UCSD-AML1 (cell line): ENCODE results near the gene NLN.
"Not testable (repeated sequence)": the region's sequence is repeated elsewhere in the genome, so short reads cannot be mapped to it uniquely, and the experiment has no call there.

Experiments used
- DNase-seq: peaks from one replicate; lab custom pipeline; 2025; ENCODE audit not compliant: unreplicated experiment; lab: John Stamatoyannopoulos, UW

The NLN gene

DNA sequence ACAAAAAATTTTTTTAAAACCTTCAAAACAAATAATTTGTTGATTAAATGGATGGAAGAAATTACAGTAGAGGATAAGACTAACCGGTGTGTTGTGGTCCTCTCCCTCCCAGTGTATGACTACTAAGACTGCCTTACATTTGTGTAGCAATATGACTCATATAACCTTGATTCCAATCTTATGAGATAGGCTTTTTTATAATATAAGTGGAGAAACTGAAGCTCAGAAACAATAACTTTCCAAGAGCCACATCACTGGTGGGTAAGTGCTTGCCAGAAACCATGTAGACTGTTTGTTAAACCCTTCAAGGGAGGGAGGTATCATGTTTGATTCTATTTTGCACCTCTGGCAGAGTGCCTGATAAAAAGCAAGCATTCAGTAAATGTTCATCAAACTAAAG is 47.5 kb downstream of the NLN start:
- DNase-seq = no peak

DNA sequence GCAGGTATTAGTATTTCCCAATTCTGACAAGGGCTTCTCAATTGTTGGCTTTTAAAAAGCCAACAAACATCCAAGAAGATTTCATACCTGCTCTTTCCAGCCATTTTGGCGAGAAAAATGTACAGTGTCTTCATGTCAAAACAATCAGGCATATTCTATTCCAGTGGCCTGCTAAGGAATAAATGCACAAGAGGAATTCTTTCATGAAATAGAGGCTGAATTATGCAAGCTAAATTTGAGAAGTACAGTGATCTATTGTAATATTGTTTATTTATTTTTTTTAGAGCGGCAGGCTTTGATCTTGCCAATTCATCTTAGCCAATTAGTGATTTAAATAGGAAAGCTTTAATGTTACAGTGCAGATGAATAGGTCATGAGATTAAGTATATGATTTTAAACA is 49.3 kb downstream of the NLN start:
- no peak for DNase-seq

DNA sequence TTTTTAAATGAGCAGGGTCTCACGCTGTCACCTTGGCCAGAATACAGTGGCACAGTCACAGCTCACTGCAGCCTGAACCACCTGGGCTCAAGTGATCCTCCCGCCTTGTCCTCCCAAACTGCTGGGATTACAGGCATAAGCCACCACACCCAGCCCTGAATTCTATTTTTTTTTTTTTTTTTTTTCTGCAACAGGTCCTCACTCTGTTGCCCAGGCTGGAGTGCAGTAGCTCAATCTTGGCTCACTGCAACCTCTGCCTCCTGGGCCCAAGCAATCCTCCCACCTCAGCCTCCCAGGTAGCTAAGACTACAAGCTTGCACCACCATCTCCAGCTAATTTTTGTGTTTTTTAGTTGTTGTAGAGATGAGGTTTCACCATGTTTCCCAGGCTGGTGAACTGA is 51.0 kb downstream of the NLN start:
- DNase-seq = not testable (repeated sequence)

DNA sequence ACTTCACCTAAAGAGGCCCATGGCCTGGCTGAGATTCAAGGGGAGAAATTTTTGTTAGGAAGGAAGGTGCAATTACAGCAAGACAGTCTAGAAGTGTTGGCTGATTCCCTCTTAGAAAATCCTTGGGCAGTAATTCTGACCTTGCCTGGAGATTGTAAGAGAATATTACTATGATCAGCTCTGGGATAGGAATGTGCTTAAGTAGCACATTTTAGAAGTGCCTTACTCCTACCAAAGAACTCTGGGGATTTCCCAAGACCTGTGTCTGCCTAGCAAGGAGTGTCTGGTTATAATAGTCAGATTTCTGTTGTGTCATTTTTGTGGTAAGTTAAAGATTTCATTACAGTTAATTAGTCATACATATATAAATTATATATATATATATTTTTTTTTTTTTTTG is 52.3 kb downstream of the NLN start:
- no peak for DNase-seq

DNA sequence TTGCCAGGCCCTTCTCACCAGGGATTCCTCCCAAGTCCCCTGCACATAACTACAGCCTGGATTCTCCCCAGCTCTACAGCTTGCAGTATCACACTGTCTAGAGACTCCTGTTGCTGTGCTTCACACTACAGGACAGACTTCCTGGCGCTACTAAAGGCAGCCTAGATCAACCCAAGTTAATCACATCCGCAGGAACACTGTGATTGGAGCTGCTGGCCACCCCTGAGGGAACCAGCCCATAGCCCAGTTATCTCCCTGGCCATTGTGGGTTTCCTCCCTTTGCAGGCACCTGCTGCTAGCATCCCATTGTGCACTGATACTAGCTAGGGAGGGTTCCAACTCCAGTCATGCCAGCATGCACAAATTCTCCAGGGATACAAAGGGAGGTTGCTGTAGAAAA is 53.5 kb downstream of the NLN start:
- DNase-seq = no peak

DNA sequence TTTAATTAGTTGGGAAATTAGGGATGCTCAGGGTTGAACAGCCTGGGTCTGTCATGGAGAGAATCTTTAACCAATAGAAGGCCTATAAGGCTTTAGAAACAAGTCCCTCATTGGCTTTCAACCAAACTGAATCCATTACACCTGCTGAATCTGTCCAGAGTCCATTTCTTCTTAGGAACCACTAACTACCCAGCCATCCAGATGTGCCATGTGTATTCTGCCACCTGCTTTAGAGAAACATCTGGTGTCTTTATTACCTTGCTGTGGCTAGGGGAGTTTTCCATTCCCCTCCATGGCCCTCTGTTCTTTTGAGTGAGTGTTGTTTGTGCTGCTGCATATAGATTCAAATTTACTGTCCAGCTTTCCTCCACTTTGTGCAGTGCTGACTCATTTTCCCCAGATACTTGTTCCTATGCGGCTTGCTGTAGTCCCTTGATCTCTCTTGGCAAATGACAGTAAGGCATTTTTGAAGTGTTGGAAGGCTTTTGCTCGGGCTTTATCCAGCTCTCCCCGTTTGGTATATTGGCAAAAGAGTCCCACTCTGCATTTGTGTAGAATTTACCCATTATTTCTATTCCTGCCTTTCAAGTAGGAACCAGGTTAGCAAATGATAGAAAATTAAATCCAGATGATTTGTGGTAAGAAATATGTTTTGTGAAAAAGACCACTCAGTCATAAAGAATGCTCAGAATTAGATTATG is 54.6 kb downstream of the NLN start:
- DNase-seq = no peak

DNA sequence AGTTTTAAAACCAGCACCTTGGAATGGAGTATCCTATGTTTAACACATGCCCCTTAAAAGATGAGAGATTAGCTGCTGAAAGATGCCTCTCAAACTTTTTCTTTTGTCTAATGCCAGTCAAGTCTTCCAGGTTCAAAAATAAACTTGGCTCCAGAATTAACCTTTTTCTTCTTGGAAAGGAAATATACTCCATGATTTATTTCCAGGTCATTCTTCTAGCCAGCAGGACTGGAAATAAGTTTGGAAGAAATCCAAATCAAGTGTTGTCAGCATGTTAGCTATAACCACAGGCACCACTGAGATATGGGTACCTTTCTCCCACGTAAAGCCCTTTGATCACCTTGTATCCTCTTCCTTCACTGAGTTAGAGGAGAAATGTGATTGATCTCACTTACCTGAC is 56.1 kb downstream of the NLN start:
- DNase-seq = no peak

DNA sequence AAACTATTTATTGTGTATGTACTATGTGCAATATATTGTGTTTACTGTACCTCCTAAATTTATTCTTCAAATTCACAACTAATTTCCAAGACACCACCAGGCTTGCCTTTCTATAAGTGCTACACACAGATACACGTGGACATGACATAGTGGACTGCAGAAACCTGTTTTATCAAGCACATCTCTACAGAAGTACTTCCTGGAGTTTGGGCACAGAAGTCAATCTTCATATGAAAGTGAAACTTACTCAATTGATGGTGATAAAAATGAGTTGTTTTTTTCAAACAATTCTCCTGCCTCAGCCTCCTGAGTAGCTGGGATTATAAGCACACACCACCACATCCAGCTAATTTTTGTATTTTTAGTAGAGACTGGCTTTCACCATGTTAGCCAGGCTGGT is 57.6 kb downstream of the NLN start:
- no peak for DNase-seq

DNA sequence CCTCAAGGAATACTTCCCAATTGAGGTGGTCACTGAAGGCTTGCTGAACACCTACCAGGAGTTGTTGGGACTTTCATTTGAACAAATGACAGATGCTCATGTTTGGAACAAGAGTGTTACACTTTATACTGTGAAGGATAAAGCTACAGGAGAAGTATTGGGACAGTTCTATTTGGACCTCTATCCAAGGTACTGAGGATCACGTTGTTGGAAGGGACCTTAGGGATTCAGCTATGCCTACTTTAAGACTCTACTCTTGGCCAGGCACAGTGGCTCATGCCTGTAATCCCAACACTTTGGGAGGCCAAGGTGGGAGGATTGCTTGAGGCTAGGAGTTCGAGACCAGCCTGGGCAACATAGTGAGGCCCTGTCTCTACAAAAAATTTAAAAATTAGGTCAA is 66.3 kb downstream of the NLN start:
- DNase-seq = not testable (repeated sequence)

DNA sequence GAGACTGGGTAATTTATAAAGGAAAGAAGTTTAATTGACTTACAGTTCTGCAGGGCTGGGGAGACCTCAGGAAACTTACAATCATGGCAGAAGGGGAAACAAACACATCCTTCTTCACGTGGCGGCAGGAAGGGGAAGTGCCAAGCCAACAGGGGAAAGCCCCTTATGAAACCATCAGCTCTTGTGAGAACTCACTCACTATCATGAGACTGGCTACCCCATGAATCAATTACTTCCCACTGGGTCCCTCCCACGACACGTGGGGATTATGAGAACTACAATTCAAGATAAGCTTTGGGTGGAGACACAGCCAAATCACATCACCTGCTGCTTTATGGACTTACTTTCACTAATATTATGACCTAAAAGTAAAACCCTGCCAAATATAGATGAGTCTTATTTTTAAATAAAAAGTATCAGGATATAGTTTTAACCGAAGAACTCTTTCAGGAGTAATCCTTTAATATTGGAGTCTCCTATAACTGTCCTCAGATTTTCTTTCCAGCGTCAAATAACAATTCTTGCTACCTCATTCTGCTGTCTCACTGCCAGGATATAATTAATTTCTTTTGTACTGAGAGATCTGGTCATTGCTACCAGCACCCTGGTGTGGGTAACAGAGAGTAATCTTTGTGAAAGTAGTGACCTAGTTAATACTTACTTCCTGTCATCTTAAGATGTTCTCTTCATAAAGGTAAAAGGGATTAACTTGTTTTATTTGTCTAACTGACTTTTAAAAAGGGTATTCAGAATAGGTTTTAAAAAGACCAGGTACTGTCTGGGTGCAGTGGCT is 68.6 kb downstream of the NLN start:
- peak; percentile 33 for DNase-seq

DNA sequence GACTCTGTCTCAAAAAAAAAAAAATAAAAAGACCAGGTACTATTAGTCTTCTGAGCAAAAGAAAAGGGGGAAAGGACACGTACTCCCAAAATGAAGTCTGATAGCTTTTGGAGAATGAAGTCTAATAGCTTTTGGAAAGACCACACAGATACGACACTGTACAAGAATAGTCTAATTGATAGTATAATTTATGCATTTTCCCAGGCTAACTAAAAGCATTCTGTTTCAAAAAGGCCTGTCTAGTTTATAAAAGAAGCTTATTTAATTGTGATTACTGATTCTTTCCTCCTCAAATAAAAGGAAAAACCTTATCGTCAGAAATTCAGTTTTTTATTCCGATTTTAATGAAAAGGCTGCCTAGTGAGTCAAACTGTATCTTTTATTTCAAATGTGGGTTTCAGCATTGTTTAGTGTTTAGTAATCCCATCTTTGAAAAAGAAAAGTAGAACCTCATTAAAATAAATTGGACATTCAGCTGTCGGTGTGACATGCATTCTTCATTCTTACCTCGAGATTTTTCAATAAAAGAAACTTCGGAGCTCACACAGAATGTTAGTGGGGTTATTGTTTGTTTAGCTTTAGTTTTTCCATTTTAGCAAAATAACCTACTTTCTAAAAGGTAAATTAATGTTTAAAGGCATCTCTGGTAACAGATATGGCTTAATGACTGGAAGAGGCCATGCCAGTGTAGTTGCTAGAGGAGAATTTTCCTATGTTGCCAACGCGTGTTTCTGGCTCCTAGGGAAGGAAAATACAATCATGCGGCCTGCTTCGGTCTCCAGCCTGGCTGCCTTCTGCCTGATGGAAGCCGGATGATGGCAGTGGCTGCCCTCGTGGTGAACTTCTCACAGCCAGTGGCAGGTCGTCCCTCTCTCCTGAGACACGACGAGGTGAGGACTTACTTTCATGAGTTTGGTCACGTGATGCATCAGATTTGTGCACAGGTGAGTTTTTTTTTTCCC is 70.0 kb downstream of the NLN start:
- no peak for DNase-seq

DNA sequence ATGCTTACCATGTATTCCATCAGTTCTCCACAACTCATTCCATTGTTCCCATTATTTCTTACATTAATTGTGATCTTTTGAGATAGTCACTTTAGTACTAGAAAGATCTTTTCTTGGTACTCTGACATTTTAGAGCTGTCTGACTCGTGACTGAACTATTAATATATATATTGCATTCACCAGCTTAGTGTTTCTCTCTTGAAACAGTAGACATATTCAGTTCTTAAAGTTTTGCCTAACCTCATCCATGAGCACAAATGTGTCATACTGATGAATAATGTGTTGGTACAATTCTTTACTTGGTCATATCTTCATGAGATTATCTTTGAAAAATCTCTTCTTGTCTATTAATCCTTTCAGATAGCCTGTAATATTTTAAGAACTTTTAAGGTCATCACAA is 74.3 kb downstream of the NLN start:
- DNase-seq = no peak

DNA sequence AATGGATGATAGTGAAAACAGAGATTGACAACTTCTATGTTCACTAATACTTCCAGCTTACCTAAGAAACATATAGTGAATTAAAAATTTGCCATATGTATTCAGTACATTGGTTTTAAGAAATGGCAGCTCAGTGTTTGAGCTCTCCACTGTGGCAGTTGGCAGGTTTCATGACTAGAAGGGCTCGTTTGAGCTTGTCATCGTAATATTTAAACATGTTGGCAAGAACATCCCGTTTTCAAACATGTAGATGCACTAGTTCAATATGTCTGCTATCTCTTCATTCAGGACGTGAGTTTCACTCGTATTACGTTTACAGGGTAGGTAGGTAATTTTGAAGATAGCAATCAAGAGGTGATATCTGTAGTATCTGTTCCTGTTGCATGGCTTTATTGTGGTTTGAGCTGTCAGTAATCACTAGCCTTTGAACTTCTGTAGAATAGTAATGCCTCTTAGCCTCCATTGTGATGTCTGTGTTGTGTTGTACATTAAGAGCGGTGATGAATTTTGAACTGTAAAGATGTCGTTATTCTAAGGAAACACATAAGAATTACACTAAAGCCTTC is 74.8 kb downstream of the NLN start:
- DNase-seq = no peak

DNA sequence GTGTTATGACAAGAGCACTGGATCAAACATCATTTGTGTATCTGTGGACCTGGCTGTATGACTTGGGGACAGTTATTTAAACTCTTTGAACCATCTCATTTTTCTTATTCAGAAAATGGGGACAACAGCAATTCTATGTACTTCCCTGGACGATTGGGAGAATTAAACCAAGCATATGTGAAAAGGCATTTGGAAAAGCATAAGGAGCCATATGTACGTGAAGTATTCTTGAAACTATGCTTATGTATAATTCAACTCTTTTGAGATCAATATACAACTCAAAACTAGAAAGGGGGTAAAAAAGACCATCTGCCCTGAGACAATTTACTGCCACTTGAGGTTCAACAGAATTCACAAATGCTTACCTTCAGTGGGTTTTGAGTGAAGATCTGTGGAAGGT is 75.5 kb downstream of the NLN start:
- DNase-seq = no peak

DNA sequence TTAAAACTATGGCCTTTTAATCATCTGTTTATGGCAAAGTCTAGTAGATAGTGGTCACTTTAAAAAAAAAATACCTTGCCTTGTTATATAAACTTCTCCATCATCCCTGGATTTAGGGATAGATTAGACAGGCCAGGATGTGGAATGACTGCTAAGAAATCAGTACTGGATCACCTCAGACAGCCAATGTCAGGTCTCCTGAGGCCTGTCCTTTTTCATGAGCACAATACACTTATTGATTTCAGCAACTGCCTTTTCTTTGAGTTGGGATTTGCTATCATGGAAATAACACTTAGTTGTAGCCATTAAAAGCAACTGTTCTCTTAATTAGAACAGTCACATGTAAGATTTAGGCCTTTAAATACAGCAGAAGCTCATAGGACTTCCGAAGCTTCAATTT is 77.9 kb downstream of the NLN start:
- no peak for DNase-seq

DNA sequence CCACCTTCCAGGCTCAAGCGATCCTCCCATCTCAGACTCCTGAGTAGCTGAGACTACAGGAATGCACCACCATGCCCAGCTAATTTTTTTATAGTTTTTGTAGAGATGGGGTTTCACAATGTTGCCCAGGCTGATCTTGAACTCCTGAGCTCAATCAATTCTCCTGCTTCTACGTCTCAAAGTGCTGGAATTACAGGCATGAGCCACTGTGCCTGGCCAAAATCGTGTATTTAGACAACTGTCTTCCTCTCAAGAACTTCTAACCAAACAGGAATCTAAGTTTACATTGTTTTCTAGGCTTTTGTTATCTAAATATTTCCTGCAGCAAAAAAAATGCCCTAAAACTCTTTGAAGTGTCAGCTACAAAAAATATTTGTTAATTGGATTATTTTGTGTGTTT is 78.8 kb downstream of the NLN start:
- DNase-seq = no peak

DNA sequence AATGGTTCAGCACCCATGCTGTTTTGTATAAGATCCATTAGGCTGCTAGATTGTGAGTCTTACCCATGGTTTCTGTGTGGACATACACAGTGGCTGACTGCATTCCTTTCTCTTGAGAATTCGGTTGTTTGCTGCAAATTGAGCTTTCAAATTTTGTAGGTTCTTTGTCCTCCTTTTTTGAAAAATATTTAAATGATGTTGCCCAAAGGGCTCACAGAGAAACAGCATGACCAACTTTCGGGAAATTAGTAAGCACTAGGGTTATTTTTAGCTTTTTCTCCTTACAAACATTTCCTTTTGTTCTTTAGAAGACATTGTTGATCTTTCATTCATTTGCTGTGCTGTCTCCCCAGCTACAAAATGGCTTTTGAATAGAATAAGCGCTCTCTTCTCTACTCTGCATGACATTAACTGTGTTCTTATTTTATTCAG is 79.4 kb downstream of the NLN start:
- DNase-seq = no peak

DNA sequence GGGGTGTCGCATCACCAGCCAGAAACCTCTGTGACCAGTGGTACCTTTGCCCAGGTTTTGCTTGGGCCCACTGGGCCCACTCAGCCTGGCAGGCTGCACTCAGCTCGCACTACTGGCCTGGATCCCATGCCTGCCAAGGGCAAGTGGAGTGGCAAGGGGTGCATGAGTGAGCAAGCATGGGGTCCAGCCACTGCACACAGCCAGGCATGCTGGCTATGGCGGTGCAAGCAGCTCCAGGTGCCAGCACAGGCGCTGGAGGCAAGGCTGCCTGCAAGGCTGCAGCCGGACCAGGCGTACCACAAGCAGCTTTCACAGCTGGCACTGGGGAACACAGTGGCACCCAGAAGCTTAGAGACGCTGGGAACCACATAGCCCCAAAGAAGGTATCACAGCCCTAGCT is 80.1 kb downstream of the NLN start:
- no peak for DNase-seq

DNA sequence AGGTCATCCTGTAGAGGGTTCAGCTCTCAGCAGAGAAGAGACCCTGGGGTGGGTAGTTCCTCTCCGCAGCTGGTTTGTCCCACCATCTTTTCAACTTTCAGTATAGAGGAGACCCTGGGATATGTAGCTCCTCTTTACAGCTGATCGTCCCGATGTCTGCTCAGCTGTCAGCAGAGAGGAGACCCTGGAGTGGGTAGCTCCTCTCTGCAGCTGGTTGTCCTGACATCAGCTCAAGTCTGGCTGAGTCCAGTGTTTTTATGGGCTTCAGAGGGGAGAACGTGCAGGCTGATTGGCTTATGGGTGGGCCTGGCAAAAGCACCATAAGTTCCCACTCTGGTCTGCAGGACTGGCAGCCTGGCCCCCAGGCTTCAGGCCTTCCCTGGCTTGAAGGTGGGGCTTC is 80.8 kb downstream of the NLN start:
- no peak for DNase-seq

DNA sequence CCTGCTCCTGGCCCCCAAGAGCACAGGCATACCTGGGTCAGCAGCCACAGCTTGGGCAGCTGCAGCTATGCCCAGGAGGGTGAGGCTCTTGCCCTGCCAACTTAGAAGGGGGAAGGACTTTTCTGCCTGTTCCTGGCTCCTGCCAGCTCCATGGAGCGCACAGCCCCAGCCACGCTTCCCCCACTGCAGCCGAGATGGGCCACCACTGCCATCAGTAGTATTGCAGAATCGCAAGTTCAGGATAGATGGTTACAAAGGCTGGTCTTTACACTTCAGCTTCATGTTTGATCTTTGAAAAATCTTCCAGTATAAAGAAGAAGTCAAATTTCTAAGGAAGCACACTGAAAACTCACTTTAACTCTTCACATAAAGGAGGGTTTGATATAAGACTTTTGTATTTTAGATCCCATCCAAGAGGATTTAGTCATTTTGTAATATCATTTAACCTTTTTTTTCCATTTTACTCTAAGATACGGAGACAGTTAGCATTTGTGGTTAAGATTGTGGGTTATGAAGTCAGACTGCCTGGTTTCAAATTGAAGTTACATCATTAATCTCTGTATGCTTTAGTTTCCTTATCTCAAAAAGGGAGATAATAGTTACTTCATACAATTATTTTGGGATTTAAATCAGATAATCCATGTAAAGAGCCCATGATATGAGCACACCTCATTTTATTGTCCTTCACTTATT is 81.8 kb downstream of the NLN start:
- no peak for DNase-seq

DNA sequence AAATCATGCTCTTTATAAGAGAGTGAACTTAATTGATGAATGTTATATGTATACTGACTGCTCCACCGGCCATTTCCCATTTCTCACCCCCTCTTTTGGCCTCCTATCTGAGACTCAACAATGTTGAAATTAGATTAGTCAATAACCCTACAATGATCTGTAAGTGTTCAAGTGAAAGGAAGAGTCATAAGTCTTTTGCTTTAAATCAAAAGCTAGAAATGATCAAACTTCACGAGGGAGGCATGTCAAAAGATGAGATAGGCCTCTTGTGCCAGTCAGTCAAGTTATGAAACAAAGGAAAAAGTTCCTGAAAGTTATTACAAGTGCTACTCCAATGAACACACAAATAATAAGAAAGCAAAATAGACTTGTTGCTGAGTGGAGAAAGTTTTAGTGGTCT is 83.1 kb downstream of the NLN start:
- no peak for DNase-seq
